ENCODE measurements around the gene MCTP1.

The MCTP1 gene

DNA sequence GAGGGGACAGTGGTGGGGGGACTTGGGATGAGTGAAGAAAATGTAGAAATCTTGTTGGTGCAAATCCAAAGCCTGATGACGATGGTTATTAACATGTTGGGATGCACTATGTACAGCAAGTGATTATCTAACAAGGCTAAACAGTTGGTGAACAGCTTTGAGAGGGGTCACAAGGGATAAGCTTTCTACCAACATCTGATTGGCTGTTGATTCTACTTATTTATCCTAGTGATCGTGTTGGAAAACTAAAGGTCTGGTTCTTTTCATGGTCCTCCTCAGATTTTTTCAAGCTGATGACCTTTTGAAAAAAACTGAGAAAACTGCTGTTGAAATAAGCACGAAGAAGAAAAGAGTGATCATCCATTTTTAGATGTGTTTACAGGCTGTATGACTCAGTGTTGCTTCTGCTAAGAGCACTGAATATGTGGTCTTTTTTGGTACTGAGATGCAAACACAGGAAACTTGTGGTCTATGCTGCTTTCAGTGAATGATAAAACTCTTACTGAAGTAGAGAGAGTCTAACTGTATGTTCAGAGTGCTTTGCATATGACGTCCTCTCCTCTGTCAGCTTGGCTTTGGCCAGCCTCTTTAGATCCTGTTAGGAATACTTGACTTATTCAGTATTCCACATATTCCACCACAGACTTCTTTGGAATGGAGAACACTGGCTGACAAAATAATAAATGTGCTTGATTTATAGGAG is 491.6 kb downstream of the MCTP1 start:
- no peak for DNase-seq

GRCh38 chr5:94791829-94792228 is 493.1 kb downstream of the MCTP1 start:
- DNase-seq: no peak

GRCh38 chr5:94788527-94788926 is 496.4 kb downstream of the MCTP1 start:
- DNase-seq: no peak

DNA sequence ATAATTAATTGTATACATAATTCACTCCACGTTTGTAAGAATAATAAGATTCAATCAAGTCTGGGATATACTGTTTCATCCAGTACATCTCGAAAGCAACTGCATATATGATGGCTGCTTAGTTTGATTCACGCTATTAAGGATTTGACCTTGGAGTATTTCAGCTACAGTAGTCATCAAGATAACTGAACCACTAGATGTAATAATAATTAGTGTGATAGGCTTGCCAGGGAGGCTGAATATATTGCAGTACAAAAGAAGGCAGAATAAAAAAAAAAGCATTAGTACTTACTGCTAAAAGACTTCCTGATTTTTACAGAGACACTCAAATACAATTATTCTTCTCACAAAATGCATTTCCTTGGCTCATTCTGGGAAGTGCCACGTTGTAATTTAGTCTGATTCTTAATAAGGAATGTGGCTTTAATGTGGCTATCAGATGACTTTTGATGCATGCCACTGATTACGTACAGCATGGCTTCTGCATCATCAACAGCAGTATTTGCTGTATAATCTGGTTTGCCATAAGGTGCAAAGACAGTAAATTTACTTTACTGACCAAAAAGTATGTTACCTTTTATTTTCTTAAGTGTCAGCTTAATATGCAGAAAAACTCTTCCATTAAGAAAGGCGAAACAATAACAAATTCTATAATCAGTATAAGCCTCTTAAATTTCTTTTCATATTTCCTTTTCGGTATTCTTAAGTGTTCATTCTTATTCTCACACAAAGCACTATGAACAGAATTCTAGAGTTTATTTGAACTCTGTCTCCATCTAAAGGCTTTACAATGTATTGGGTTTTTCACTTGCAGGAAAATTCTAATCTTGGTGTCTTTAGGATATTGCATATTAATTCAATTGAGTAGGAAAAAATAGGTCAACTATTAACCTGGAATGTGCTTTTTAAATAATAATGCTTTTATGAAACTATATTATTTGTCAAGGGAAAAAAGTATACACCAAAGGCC is 500.1 kb downstream of the MCTP1 start:
- no peak for DNase-seq

DNA sequence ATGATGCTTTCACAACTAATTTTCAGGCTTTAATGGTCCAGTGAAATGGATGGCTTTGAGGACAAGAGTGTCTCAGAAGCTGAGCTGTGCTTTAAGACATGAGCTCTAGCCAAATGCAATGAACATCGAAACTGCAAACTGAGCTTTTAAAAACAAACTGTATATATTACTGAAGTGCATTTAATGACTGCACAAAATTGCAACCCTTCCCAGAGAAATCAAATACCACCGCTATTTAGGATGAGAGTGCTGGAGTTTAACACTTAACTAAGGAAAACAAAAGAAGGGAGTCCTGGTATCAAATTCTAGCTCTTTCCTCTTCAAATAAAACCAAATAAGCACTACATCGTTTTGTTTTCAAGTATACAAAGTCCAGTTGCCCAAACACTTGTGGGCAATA is 502.5 kb downstream of the MCTP1 start:
- DNase-seq: no peak

GRCh38 chr5:94779684-94780083 is 505.2 kb downstream of the MCTP1 start:
- no peak for DNase-seq

DNA sequence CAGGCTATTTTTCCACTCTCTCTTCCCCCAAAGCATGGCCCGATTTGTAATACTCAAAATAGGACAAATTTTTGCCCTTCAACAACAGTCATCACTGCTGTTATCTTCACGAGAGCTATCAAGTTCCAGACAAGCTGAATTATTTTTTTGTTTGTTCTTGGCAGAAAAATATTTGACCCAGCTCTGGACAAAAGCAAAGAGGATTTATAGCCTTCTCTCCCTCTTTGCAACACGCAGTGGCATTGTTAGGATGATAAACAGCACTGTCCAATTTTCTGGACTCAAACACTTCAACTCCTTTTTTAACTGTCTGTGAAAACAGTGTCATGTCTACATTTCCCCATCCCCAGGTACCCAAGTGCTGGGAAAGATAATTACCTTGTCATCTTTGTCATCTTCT is 506.2 kb downstream of the MCTP1 start:
- no peak for DNase-seq

DNA sequence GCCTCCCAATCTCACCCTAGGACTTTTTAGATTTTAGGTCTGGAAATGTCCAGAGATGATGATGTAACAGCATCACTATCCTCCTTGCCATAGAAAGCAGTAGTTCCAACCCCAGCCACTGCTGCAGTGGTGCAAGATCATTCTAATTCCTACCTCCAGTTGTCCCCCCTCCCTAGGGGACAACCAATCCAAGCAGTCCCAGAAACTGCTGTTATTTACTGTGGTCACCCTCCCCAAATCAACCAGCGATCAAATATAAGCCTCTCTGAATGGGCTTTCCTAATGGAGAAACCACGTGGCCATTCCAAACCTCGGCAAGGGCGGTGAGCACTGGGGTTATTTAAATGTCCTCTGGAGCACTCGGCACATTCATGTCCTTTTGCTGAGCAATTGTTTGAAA is 506.6 kb downstream of the MCTP1 start:
- no peak for DNase-seq

DNA sequence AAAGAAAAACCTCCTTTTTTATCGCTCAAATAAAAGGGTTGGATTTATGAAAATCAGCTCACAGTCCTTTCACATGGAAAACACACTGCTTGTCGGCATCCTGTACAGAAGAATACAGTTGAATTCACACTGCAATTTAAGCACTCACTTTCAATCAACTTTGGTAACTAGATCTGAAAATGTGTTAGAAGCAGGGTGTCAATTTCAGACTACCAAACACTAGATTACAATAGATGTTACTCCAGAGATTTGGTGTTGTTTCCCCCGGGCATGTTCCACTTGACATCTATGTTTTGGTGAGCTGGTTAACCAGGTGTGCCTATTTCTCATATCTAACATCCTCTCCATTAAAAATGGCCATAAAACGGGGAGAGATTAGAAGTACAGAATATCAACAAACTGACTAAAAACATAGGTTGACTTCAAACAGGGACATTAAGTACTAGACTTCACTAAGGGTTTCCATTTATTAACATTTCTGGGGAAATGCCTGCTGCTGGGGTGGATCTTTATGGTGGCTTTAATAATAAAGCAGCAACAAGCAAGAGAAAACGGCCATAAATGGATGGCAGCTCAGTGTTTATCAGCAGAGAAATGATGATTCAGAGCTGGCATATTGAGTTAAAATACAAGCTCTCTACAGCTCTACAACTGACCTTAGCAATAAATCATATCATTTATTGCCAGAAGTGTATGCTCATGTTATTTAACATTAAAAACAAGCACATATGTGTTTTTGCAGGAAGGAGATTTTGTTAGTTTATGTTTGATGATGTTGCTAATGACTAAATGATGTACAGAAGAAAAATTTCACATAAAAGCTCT is 507.6 kb downstream of the MCTP1 start:
- no peak for DNase-seq

- DNase-seq: no peak
Observed at GRCh38 chr5:94776167-94776566, 508.7 kb downstream of the MCTP1 start.

DNA sequence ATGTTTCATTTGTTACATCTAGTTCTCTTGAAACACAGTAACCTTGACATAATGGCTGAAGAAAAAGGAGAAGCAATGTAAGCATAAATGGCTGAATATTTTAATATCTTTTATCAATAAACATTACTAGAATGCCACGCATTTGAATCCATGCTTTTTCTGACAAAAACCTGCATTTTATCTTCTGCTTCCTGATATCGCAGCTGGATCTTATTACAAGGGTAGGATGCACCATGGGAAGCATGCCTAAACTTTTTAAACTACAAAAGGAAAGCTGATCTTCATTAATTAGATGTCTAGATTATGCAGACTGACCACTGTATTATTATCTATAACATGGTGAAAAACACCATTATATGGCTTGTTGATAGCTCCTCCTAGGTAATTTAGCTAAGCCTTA is 509.8 kb downstream of the MCTP1 start:
- DNase-seq: no peak

DNA sequence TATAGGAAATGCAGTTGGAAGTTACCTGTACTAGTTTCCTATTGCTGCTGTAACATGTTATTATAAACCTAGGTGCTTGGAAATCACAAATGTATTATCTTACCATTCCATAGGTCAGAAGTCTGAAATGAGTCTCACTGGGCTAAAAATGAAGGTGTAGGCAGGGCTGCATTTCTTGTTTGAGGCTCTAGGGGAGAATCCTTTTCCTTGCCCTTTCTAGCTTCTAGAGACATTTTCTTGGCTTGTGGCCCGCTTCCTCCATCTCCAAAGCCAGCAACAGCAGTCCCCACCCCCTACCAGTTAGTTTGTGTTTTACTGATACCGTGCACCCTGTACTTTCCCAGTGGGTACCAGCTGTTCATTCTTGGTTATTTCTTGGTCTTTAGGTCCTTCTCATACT is 513.2 kb downstream of the MCTP1 start:
- no peak for DNase-seq

- no peak for DNase-seq
Observed at GRCh38 chr5:94769996-94770395, 514.9 kb downstream of the MCTP1 start.

DNA sequence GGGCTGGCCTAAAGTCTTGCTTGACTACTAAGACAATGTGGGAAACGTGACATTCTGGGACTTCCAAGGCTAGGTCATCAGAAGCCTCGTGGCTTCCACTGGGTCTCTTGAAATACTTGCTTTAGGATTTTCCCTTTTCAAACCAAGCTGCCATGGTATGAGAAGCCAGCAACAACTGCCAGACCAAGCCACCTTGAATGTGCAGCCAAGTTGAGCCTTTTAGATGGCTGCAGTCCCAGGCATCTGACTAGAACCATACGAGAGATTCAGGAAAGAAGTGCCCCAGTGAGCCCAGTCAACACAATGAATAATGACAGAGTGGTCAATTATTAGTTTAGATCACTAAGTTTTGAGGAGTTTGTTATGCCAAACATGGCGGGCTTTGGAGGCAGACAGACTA is 523.1 kb downstream of the MCTP1 start:
- no peak for DNase-seq

DNA sequence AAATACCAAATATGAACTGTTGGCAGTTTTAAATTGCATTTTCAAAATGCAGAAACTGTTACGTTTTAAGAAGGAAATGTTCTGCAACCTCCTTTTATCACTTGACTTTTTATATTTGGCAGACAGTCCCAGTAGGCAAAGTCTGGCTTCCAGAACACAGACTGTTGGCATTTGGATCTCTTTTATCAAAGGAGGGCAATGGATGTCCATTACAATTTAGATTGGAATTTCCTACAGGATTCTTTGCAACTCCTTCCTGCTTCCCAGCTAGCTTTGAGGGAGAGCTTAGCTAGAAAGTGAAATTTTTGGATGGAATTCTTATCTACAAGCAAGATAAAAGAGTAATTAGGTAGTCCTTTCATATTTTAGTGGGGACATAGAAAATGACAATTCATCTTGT is 523.8 kb downstream of the MCTP1 start:
- DNase-seq: no peak

- no peak for DNase-seq
Observed at GRCh38 chr5:94759961-94760360, 524.9 kb downstream of the MCTP1 start.

- DNase-seq: no peak
Observed at GRCh38 chr5:94759022-94759421, 525.9 kb downstream of the MCTP1 start.

GRCh38 chr5:94754824-94755223 is 530.1 kb downstream of the MCTP1 start:
- no peak for DNase-seq

DNA sequence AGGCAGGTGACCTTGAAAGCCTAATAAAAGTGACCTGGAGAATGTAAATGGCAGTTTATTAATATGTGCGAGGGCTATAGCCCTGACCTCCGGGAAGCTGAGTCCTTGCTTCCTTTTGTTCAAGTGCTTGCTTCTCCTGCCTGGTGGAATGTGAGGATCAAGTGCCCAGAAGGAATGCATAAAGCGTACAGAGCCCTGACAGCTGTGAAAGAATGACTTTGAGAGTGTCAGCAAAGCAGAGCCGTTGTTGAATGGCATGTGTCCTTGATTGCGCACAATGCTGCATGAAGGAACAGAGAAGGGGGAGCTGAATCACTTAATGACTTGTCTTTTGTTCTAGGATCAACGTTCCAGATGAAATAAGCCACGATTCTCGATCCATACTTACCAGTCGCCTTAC is 533.4 kb downstream of the MCTP1 start:
- DNase-seq: no peak

DNA sequence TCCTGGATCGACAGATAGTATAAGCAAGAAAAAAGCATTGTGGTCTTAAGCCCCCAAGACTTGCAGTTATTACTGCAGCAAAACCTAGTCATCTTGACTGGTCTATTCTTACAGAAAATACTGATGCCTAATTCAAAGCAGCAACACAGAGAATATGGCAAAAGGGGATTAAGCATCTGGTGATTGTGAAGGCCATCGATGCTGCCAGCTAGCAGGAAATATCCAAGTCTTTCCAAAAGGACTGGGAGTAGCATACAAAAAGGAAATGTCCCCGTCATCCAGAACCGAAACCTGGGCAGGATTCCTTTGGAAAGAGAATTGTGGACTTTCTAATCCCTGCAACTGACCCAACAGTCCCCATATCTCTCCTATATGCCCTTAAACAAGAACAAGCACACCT is 534.2 kb downstream of the MCTP1 start:
- no peak for DNase-seq

DNA sequence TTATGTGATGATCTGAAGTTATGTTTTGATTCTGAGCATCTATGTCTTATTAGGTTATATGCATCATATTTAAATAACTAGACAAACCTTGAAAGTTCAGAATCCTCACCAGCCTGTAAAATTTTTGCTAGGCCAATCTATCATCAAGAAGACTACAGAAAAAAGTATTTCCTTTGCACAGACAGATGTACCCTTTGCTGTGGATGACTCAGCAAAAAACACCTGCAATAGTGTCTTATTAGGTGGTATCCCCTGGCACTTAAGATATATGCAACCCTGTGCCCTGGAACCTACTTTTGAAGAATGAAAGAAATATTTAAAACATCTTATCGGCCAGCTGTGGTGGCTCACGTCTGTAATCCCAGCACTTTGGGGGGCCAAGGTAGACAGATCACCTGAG is 535.9 kb downstream of the MCTP1 start:
- no peak for DNase-seq

GRCh38 chr5:94748212-94748611 is 536.7 kb downstream of the MCTP1 start:
- DNase-seq: no peak

DNA sequence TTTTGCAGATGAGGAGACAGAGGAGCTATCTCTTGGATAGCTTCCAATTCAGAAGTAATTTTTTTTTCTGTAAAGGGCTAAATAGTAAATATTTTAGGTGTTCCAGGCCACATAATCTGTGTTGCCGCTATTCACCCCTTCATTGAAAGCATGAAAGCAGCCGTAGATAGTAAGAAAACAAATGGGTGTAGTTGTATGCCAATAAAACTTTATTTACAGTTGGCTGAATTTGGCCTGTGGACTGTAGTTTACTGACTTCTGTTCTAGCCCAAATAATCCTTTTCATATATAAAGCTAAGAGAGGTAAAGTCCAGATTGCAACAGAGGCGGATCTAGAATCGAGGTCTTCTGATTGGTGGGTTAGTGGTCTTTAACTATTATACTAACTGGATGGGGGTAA is 537.5 kb downstream of the MCTP1 start:
- no peak for DNase-seq
